ENCODE data around the gene SH3BP5L. TPM values are rescaled to one million over a fixed set of nuclear protein-coding genes. Genes with fewer than 3 reads are reported as not detected.

Gene SH3BP5L
- total and polyA plus RNA-seq, 2 of the 4 experiments (the other 2 are of a cell fraction) = 23.3 to 35.9 TPM

- in situ Hi-C loops (cut with MboI; ENCODE audit: low sequenced_read_pairs) (no loop called here), intact Hi-C loops (cut with micrococcal nuclease) (no loop called here), dilution Hi-C loops (cut with HindIII; ENCODE audit: low sequenced_read_pairs, unreplicated experiment) (no loop called here)
- H4K20me1 ChIP-seq (ENCODE audit: insufficient read depth, low read length) = no peaks in the 10 kb centered on the region; the same call in 1 of the 2 replicates
- H3K9ac ChIP-seq (ENCODE audit: low read depth, low read length) = no peak overlapping the region
- H4K8ac ChIP-seq (ENCODE audit: low read depth in 2 of 2, low read length in 2 of 2) = no peak overlapping the region
- H3K18ac ChIP-seq (ENCODE audit: low read depth, low read length) = no peak overlapping the region
- H3K27me3 ChIP-seq (ENCODE audit: control insufficient read depth, insufficient read depth, low read length) = no peaks in the 10 kb centered on the region
- H2BK120ac ChIP-seq (ENCODE audit: low read depth, low read length) = no peak overlapping the region
- peaks cover 33% of the 10 kb centered on the region for H3K36me3 ChIP-seq (ENCODE audit: control insufficient read depth, insufficient read depth, low read length)
- H2AK9ac ChIP-seq (replicated peaks; ENCODE audit: low read depth, low read length, poor library complexity) = peak overlapping the region; percentile 76
- H2BK20ac ChIP-seq (ENCODE audit: low read depth, low read length) = no peak overlapping the region
- ChIA-PET POLR2A (ENCODE audit: unreplicated experiment) (no interaction called here), CTCF (no interaction called here)
- no TSS peak for BruUV-seq (replicated peaks)
- H3K4me3 ChIP-seq (ENCODE audit: insufficient read depth, low read depth, low read length) = no peak overlapping the region
- DNase-seq (no peak), ATAC-seq (ENCODE audit: low read depth) (no peak)
- TF ChIP-seq NFE2L2 (IDR thresholded peaks at IDR 0.05; ENCODE audit: low read depth, low read length) = no peak
- no peak for TF ChIP-seq RAD21 (IDR thresholded peaks at IDR 0.05; ENCODE audit: low read length)
- TF ChIP-seq MAZ (IDR thresholded peaks at IDR 0.05; ENCODE audit: borderline replicate concordance, low read depth, low read length) = no peak
- no peak for TF ChIP-seq POLR2A (IDR thresholded peaks at IDR 0.05; ENCODE audit: low read depth, low read length)
- TF ChIP-seq RCOR1 (IDR thresholded peaks at IDR 0.05; ENCODE audit: insufficient replicate concordance, low read length) = no peak
- TF ChIP-seq SMC3 (IDR thresholded peaks at IDR 0.05; ENCODE audit: low read depth, low read length) = no peak
- no peak for TF ChIP-seq BHLHE40 (IDR thresholded peaks at IDR 0.05; ENCODE audit: low read depth, low read length)
- no peak for TF ChIP-seq CEBPB (IDR thresholded peaks at IDR 0.05; ENCODE audit: low read depth, low read length)
- no peak for TF ChIP-seq MXI1 (IDR thresholded peaks at IDR 0.05; ENCODE audit: borderline replicate concordance, low read depth, low read length)
- TF ChIP-seq CHD1 (IDR thresholded peaks at IDR 0.05; ENCODE audit: low read depth, low read length) = no peak
- no peak for TF ChIP-seq FOS (IDR thresholded peaks at IDR 0.05; ENCODE audit: low read depth, low read length)
- no peak for TF ChIP-seq USF2 (IDR thresholded peaks at IDR 0.05; ENCODE audit: low read depth, low read length)
- no peak for TF ChIP-seq RFX5 (IDR thresholded peaks at IDR 0.05; ENCODE audit: low read depth, low read length)
- no peak for TF ChIP-seq MAFK (IDR thresholded peaks at IDR 0.05; ENCODE audit: low read depth, low read length)
- TF ChIP-seq ELK1 (IDR thresholded peaks at IDR 0.05; ENCODE audit: borderline replicate concordance, low read depth, low read length) = no peak
- no CpG with 5 or more reads among the region's 3 CpGs for WGBS, 2 experiments (ENCODE audit: extremely low coverage in 2 of 2, insufficient read length in 1 of 2)
- H2BK15ac ChIP-seq (ENCODE audit: low read depth, low read length) = no peak overlapping the region
- H3K9me3 ChIP-seq (ENCODE audit: control insufficient read depth, insufficient read depth, low read length) = no peaks in the 10 kb centered on the region
- no peak overlapping the region for H4K5ac ChIP-seq (ENCODE audit: low read depth, low read length)
- no peak overlapping the region for H3K4me2 ChIP-seq (ENCODE audit: low read depth, low read length)
- H4K91ac ChIP-seq (ENCODE audit: insufficient read depth, low read depth, low read length) = no peak overlapping the region
- no peak overlapping the region for H3K14ac ChIP-seq (replicated peaks; ENCODE audit: low read depth, low read length)
- H3K4ac ChIP-seq (ENCODE audit: low read depth, low read length) = no peak overlapping the region
- H2AFZ ChIP-seq (replicated peaks; ENCODE audit: low read length, poor library complexity) = no peak overlapping the region
- no peak overlapping the region for H3K23ac ChIP-seq (ENCODE audit: low read depth, low read length)
- no peak overlapping the region for H3K27ac ChIP-seq (ENCODE audit: insufficient read depth, low read length)
- no peak overlapping the region for H3K56ac ChIP-seq (ENCODE audit: extremely low read depth, insufficient read depth, low read length)
- H3K9me1 ChIP-seq (ENCODE audit: insufficient read depth, low read length) = 0 out of 2 replicates have a peak, but pooled peaks cover 3% of the 10 kb centered on the region
- H2AK5ac ChIP-seq (ENCODE audit: low read depth, low read length) = no peak overlapping the region
- H3K79me1 ChIP-seq (ENCODE audit: low read depth in 1 of 2, low read length in 2 of 2) = peaks cover 36 to 47% of the 10 kb centered on the region in 2 experiments
- peaks cover 10% of the 10 kb centered on the region for H3K4me1 ChIP-seq (ENCODE audit: control insufficient read depth, insufficient read depth, low read length)
- H2BK5ac ChIP-seq (ENCODE audit: low read depth, low read length, poor library complexity, severe bottlenecking) = no peak overlapping the region
These were observed 18.0 kb upstream of the SH3BP5L start for GRCh38 chr1:248843687-248844086.

Measured in IMR-90 (cell line).